Stimulated activated CD8-positive, alpha-beta memory T cell treated with anti-CD3 and anti-CD28 coated beads, Interleukin-15, amount 100 ng/mL, for 48 hours (primary cell): ENCODE data around the gene DHCR24.

Source experiments
- DNase-seq, 2 donors: peaks; one replicate each; pipeline ENCODE4 v3.0.0-alpha.2; 2020; ENCODE audit warnings: low read depth in 2 of 2

Gene DHCR24

DNA sequence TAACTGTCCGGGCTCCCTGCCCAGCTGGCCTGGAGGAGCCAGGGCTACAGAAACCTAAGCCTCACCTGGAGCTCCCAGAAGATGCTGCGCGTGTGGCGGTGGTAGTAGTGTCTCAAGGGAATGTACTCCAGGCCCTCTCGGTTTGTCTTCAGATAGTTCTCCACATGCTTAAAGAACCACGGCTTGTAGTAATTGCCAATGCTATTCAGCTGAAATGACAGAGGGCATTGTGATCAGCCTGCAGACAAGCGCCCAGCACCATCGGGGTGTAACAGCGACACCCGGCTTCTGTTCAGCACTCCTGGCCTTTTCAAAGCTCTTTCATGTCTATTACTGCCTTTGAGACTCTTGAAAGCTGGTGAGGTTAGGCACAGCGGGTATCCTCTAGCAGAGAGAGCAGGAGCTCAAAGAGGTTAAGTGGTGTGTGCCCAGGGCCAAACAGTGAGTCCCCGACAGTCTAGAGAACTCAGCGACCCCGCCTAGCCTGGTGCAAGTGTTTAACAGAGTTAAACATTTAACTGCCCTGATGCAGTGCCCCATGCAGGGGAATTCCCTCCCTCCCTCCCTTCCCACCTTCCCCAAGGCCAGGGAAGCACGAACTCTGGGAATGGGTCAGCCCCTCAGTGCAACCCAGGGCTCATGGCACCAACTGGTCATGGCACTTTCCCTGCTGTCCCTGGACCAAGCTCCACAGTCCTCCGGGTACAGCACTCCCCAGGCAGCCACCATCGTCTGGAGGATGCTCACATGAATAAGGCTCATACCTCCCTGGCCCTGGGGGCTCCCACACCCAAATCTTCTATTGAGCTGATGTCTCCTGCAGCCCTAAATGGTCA lies 21.5 kb downstream of the DHCR24 start:
- no peak for DNase-seq

DNA sequence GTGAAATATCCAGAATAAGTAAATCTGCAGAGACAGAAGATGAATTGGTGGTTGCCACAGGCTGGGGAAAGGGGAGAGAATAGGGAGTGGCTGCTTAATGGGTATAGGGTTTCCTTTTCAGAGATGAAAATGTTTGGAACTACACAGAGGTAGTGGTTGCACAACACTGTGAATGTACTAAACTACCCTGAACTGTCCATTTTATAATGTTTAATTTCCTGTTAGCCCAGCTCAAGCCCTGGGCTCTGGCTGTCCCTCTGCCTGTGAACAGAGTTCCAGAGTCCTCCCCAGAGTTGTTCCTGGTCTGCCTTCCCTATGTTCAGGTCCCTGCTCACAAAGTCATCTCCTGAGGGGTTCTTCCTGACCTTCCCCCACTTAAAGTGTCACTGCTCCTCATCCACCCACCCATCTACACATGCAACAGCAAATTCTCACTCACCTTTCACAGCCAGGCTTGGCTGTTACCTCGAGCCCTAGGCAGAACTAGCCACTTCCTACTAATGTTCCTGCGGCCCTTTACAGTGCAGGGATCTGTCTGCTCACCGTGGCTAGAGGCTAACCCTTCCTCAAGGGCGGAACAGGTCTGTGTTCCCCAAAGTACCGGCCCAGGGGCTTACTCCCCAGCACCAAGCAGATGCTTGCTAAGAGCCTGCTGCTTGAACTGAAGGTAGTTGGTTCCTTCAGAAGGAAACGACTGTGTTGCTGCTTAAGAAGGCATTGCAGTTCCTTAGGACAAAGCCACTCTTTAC lies 22.4 kb downstream of the DHCR24 start:
- DNase-seq, result no peak

DNA sequence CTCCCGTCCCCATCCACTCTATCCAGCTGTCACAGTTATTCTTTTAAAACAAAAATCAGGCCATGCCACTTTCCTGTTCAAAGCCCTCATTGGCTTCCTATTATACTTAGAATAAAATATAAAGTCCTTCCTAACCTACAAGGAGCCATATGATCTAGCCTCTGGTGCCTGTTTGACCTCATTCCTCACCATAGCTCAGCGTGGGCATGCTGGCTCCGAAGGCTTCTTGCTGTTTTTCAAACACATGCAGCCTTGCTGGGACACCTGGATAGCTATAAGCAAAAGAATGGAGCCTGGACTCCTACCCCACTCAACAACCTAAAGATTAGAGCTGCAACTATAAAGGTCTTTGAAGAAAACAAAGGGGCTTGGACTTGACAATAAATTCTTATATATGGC lies 23.7 kb downstream of the DHCR24 start:
- DNase-seq, result no peak

DNA sequence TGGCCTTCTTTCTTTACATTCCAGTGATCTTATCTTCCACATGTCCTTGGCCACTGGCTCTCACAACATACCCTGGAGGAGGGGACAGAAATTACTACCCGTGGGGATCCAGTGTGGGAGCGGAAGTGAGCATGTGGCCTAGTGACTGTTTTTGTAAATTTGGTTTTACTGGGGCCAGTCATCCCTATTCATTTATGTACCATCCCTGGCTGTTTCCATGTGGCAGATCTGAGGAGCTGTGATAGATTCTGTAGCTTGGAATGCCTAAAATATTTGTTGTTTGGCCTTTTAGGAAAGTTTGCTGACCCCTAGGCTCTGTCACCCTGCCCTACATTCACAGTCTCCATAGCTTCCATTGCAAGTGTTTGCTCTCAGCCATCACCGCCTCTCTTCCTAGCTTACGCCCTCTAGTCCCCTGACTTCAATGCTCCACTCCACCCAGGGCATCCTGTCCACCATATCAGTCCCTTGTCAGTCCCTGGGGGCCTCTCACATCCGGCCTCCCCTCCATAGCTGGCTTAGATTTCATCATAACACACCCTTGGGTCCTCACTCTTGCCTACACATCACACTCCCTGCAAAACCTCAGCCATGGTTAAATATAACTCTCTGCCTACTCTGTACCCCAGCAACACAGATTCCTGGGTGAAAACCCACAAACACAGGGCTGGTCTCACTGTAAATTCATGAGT lies 25.8 kb downstream of the DHCR24 start:
- DNase-seq, result no peak

DNA sequence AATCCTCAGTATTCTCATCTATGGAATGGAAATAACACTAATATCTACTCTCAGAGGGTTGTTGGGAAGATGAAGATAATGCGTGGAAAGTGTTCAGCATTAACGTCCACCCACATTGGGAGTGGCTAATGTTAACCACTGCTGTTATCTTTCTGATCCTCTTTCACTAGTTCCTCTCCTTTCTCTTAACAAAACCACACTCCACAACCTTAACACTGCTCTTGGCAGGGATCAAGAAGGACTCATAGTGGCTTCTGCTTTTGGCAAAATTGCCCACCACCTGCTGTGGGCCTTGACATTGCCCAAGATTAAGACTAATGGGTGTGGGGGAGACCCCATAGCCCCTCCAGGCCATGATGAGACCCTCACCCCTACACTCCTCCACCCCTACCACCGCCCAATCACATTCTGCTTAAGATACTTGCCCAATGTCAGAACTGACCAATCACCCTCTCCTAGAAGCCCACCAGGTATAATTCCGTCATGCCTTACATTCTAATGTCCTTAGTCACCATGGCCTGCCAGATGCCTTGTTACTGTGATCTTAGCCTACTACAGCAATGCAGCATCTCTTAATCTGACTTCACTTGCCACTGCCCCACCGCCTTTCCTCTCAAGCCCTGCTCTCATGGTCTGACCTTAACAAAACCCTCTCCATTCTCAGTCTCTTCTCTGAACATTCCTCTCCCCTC lies 27.1 kb downstream of the DHCR24 start:
- no peak for DNase-seq

DNA sequence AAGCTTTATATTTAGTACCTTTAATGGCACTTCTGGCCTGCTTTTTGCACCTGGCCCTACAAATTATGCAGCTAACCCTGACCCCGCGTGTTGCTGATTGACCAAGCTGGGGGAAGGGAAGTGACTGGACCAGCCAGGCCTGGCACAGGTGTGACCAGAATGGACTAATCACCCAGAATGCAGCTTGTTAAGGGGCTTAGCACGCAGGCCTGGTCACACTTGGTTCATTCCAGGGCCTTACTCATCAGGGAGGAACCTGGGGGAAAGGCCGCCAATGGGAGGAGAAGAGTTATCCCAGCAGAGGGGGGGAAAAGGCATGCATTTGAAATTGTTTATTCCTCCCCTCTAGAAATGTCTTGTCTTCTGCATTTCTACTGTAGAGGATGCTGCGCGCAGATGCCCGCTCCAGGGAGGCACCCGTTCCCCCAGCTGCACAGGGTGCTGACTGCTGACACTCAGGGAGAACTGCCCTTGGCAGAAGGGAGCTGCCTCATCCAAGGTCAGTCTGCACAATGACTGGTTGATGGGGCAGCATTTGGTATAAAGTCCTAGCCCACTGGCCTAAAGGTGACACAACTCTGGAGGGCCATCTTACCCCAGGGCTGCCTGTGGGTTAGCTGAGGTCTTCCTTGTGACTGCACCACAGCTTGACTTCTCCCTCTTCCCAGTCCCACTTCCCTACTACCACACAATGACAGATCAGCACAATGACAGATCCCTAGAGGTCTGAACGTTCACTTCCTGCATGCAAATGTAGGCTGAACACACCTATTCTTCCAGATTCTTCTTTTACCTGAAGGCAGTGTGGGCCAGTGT lies 29.0 kb downstream of the DHCR24 start:
- no peak for DNase-seq

DNA sequence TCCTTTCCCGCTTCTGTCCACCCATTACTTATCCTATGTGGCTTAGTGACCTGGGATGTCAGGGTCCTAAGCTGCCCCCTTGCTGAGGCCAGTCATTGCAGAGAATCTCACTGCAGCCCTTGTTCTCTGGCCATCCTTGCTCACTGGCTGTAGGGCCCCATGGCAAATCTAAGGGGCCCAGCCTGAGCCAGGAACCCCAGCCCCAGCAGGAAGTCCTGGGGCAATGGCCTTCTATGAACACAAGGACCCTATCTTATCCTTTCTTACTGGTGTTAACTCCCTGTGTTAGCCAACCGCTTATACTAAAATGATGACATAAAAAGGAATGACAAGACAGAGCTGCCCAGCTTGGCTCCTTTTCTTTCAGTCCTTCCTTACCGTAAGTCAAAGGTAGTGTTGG lies 29.9 kb downstream of the DHCR24 start:
- no peak for DNase-seq

DNA sequence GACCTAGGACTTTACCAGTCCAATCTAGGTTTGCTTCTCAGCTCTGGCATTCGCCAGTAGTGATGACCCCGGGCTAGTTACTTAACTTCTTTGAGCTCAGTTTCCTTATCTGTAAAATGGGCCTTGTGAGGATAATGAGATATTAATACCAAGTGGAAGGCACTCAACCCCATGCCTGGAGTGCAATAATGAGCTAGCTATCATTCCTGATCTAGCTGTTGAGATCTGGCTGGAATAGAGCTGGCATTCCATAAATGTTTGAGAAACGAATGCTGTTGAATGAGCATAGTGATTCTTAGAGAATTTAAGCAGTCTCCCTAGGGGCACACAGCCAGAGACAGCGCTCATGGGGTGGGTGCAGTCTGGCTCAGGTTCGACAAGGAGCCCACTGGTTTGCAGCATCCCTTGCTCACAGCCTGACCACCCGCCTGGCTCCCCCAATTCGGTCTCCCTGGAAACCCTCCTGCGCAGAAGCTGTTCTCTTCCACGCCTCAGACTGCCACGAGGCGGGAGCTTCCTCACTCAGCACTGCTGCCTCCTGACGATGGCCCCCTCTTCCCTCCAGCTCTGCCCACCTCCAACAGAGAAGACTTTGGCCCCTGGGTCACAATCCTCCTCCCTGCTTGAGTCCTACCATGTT lies 32.5 kb downstream of the DHCR24 start:
- no peak for DNase-seq

DNA sequence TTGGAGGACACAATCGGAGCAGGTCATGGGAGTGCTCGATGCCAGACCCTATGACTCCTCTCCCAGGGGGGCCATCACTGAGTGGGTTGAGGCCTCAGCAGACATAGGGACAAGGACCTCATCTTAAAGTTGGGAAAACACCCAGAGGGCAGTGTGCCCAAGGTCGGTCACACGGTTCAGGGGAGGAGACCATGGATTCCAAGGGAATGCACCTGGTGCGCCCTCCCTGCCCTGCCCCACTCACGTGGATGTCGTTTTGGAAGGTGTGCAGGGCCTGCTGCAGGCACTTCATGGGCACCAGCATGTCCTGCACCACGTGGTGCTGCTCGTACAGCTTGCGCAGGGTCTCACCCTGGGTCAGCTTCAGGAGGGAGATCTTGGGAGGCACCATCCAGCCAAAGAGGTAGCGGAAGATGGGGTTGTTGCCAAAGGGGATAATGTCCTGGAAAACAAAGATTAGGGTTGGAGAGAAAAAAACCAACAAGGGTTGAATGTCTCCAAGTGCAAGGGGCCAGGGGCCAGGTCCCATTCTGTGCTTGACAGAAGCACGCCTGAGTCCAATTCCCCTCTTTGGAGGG lies 33.1 kb downstream of the DHCR24 start:
- no peak for DNase-seq

DNA sequence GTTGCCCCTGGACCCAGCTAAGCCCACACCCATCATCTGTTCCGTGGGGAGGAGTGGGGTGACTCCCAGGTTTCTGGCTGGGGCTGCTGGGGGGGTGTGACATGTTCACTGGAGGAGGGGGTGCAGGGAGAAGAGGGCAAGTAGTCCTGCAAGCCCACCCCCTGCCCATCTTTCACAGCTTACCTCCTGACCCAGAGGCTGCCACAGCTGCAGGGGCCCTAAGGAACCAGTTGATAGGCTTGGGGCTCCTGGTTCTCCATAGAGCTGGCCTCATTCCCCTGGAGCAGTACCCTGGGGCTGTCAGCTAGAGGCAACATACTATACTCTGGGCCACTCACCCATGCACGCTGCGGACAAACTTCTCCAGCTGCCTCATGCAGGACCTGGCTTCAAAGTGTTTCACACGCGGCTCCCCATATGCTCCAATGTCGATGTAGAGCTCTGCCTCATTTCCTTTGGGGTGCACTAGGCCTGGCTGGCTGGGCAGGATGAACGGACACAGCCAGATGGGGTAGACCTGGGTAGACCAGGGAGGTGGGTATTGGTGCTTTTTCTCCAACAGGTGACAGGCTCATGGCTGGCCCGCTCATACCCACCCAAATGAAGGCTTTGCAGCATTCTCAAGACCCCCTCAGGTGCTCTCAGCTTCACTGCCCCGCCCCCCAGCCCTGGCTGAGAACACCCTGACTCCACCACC lies 33.8 kb downstream of the DHCR24 start:
- DNase-seq, result no peak

DNA sequence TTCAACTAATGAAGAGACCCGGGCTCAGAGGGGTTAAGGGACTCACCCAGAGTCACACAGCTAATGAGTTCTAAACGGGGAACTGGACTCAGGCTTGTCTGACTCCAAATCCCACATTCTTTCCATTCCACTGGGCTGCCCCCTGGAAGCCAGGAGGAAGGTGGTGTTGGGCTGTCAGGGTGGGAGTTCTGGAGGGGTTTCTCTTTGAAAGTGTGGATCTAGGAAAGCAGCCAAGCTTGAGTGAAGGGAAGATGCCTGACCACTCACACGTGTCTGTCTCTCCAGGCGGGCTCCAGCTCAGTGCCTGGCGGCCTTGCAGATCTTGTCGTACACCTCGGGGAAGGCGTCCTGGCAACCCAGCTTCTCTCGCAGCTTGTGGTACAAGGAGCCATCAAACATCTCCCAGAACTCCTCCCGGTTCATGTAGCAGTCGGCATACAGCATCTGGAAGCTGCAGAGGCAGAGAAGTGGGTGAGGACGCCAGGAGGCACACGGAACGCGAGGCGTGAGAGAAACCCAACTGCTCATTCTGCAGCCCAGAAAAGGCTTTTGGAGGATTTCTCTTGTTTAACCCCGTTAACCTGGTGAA lies 35.0 kb downstream of the DHCR24 start:
- no peak for DNase-seq

DNA sequence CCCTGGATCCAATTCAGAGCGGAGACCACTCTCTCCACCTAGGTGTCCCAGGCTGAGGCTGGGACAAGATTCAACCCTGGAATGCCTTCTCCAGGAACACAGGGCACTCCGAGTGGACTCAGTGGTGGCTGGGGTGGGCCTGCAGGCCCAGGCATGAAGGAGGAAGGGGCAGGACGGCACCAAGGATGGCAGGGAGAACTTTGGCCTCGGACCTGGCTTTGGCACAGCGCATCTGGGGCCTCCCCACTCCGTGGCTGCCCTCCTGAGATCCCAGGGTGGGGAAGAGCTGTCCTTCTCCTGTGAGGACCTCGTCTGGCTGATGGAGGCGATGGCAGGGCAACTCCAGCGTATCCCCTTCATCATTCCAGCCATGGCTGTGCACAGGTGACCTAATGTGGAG lies 35.6 kb downstream of the DHCR24 start:
- no peak for DNase-seq

DNA sequence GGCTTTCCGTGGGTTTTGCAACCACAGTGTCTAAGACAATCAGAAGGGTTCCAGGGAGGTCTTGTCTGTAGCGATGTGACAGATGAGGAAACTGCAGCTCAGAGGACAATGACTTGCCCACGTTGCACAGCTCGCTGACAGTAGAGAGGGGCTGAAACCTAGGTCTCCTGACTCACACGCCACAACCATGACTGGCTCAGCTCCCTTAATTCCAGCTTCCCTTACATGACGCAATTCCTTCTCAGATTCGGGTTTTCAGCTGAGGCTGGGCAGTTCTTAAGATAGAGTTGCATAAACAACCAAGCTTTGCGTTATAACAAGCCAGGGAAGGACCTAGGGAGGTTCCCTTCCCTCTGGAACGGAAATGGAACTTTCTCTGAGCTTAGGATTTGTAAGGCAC lies 36.3 kb downstream of the DHCR24 start:
- no peak for DNase-seq

DNA sequence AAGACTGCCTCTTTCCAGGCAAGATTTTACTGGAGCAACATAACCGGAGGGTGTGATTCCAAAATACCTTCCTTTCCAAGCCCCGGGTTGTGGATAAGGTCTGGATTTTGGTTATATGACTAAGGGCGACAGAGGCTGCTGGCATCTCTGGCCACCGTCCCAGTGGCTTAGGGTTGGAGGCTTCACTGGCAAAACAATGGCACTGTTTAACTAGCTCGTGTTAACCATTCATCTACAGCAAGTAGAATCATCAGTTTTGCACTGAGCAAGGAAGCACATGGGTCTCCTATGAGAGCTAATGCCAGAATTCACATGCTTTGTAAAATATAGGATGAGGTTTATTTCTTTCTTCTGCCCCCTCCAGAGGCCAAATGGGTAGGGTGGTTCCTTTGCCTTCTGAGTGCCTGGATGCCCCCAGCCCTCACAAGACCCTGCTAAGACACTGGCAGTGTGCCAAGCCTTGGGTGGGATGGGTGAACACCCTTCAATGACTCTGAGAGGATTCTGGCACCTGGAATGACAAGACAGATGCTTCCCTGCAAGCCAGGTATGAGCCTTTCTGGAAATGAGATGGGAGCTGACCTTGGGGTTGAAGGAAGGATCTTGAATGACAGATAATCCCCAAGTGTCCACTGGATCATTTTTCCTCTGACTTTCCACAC lies 36.8 kb downstream of the DHCR24 start:
- DNase-seq, result no peak

DNA sequence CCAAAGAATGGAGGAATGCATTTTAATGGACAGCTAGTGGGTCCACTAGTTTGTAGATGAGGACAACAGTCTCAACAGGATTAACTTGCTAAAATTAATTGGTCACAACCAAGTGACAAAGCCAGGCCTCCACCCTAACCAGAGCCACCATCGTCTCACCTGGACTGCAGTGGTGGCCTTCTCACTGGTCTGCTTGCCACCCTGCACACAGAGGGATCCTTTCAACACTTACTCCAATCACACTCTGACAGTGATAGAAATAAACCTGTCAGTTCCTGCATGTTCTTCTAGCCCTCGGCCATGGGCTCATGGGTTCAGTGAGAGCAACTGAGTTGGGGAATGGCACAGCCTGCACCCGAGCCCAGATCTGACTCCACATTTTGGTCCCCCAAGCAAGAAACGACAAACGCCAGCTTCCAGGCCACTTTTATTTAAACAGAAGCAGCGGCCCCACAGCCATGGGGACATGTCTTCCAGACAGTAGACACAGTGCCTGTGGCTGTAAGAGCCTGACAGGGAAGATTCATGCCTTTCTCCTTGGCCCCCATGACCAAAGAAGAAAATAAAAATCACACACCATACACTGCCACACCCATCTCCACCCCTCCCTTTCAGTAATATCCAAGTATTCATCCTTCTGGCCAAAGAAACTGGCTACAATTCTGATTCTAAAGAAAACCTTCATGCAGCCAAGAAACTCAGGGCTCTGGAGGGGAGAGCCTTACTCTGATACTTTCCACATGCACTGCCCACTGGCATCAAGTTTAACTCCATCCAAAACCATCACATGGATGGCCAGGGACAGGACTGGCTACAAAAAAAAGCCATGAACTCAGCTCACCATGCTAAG lies 37.6 kb downstream of the DHCR24 start:
- no peak for DNase-seq

DNA sequence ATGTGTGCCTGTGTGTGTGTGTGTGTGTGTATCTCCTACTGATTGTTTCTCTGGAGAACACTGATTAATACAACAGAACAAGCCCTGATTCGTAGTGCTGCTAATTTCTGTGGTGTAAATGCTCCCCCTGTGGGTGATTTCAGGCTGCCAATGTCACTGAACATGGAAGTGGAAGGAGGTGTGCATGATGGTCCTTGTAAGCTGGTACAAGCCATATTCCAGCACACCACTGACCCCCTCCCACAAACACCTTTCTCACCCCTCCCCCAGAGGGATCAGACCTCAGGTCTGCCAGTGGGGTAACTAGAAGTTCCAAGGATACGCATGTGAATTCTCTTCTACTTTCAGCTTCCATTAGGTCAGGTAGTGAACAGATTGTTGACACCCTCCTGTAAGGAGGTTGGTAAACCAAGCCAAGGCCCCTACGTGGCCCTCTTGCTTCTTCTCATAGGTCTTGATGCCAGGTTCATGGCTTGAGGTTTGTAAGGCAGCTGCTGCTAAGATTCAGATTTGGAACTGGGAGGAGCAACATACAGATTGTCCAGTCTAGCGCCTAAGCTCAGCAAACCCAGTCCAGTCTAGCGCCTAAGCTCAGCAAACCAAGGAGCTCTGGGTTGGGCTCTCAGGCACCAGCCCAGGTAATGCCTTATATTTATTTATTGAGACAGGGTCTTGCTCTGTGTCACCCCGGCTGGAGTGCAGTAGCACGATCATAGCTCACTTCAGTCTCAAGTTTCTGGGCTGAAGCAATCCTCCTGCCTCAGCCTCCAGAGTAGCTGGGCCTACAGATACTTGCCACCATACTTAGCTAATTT lies 38.7 kb downstream of the DHCR24 start:
- no peak for DNase-seq

DNA sequence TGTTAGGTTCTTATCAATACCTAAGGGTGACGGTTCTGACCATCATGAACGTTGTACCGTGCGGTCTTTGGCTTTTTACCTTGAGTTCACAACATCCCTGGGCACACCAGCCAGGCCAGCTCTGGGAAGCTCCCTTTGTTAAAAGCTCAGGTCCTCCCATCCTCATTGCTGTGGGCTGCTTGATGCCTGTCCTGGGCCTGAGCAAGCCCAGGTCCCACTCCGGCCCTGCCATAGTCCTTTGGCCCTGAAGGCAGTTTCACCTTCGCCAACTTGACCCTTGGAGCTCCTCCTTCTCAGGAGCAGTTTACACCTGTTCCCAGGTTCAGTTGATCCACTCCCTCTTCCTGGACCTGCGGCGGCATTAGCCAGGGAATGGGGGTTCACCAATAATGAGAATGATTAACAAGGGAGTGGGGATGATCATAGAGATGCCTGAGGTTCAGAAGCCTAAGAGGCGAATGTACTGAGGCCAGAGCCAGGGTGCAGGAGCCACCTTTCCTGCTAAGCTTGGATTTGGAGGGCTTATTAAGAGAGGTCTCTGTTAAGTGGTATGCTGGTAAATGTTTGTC lies 40.2 kb downstream of the DHCR24 start:
- no peak for DNase-seq
